Right atrium auricular region (tissue), 2 donors: ENCODE data around the gene ALDH3A2. TPM values are rescaled to one million over a fixed set of nuclear protein-coding genes. Genes with fewer than 3 reads are reported as not detected.

ENCODE experiments used
- DNase-seq: peaks from one replicate; pipeline ENCODE4 v3.0.0-alpha.2; 2019; ENCODE audit warnings: low spot score
- H3K27ac ChIP-seq, 2 donors: fragments of 200-600 bp; sonication (generic); 1 replicate in 1 of 2; 2 replicates in 1 of 2; pipeline ENCODE4 v1.5.1; 2016 to 2019
- H3K27me3 ChIP-seq, 2 donors: fragments of 200-600 bp; sonication (generic); one replicate each; pipeline versions ENCODE4 v1.5.1 to v1.6.0; 2017 to 2019
- H3K36me3 ChIP-seq: fragments of 200-600 bp; sonication (generic); one replicate; pipeline ENCODE4 v1.5.1; 2016
- H3K4me1 ChIP-seq, 2 donors: fragments of 200-600 bp; sonication (generic); one replicate each; pipeline versions ENCODE4 v1.5.1 to v1.6.0; 2017 to 2019
- H3K4me3 ChIP-seq, 2 donors: fragments of 200-600 bp; sonication (generic); 1 replicate in 1 of 2; 2 replicates in 1 of 2; pipeline ENCODE4 v1.5.1; 2017 to 2019; ENCODE audit warnings: mild to moderate bottlenecking in 1 of 2, moderate library complexity in 1 of 2
- H3K9me3 ChIP-seq, 2 donors: fragments of 200-600 bp; sonication (generic); one replicate each; pipeline ENCODE4 v1.5.1; 2019
- CTCF ChIP-seq, 2 donors: fragments of 200-600 bp; sonication (generic); IDR thresholded peaks; one replicate each; pipeline ENCODE4 v1.5.1; 2019; ENCODE audit warnings: antibody characterized with exemption in 2 of 2
- total RNA-seq, 2 donors: library from RNA; depleted of rRNA; stranded (reverse); fragments of >200 nt; gene quantifications; one replicate each; pipeline ENCODE4 v1.1.0, GENCODE V29; 2016

Gene ALDH3A2
- total RNA-seq, 2 donors from 2014 or later = 45.8 to 52.3 TPM

- Histone ChIP-seq H3K27me3 (no peaks in the 10 kb centered on the region), H3K4me1 (no peaks in the 10 kb centered on the region), H3K9me3 (no peaks in the 10 kb centered on the region), H3K4me3 (no peak overlapping the region), H3K36me3 (no peaks in the 10 kb centered on the region), H3K27ac (no peak overlapping the region)
- DNase-seq = no peak
- no peak for TF ChIP-seq CTCF (IDR thresholded peaks at IDR 0.05)
Observed at GRCh38 chr17:19712436-19713004, 64.0 kb downstream of the ALDH3A2 start.

DNA sequence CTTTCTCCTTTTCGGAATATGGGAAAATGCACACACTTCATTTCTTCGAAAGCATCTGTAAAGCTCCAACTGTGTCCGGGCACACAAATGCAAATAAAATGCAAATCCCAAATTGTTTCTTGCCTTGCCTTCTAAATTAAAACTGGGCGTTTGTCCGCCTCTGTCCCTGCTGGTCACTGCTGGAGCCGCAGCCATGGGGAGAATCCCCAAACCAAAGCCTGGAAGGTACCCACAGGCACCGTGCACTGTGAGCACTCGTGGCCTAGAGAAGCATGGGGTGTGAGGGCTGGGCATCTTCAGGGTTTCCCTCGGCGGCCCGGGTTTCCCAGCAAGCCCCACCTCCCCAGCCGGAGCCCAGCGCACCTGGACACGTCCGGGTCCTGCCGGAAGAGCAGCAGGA lies 64.9 kb downstream of the ALDH3A2 start:
- Histone ChIP-seq H3K27me3 (no peaks in the 10 kb centered on the region), H3K4me3 (no peak overlapping the region), H3K36me3 (no peaks in the 10 kb centered on the region), H3K27ac (no peak overlapping the region), H3K4me1 (no peaks in the 10 kb centered on the region), H3K9me3 (no peaks in the 10 kb centered on the region)
- DNase-seq = no peak
- TF ChIP-seq CTCF (IDR thresholded peaks at IDR 0.05) = no peak

GRCh38 chr17:19713901-19714361 lies 65.4 kb downstream of the ALDH3A2 start:
- Histone ChIP-seq H3K27ac (no peak overlapping the region), H3K36me3 (no peaks in the 10 kb centered on the region), H3K4me1 (no peaks in the 10 kb centered on the region), H3K9me3 (no peaks in the 10 kb centered on the region), H3K4me3 (no peak overlapping the region), H3K27me3 (no peaks in the 10 kb centered on the region)
- TF ChIP-seq CTCF (IDR thresholded peaks at IDR 0.05) = no peak
- no peak for DNase-seq

DNA sequence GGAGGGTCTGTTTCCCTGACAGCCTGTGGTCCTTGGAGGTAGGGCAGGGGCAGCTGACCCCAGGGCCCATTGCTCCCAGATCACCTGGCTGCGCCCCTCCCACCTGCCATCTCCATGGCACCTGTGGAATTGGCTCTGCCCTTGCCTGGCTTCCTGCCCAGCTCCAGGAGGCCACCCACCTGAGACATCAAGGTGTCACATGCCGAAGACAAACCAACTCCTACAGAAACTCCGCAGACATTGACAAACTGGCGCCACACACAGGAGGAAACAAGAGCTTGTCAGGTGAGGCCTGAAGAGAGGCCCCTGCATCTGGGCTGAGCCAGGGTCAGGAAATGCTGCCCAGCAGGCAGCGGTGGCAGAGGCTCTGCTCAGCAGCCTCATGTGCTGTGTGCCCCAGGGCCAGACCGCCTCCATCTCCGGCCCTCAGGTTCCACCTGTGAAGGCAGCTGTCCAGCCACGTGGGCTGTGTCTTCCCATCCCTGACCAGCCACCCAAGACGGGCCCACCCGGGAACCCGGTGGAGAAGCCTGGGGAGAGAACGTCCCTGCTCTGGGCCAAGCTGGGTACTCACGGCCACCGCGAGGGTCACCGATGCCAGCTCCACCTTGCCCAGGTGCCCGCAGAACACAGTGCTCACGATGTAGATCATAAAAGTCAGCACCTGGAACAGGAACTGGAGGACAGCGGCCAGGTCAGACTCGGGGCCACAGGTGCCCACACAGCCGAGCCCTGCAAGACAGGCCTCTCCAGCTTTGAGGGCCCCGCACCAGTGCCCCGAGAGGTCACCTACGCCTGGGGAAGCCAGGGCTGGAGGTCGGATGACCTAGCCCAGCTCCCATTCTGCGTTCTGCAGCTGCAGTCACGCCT lies 66.2 kb downstream of the ALDH3A2 start:
- Histone ChIP-seq H3K27me3 (no peaks in the 10 kb centered on the region), H3K36me3 (no peaks in the 10 kb centered on the region), H3K4me3 (no peak overlapping the region), H3K4me1 (no peaks in the 10 kb centered on the region), H3K27ac (no peak overlapping the region), H3K9me3 (no peaks in the 10 kb centered on the region)
- no peak for TF ChIP-seq CTCF (IDR thresholded peaks at IDR 0.05)
- DNase-seq = no peak

- DNase-seq = no peak
- Histone ChIP-seq H3K9me3 (no peaks in the 10 kb centered on the region), H3K27ac (no peak within 1 kb of the TSS), H3K4me1 (peaks cover 0 to 10% of the 10 kb centered on the region in 2 donors), H3K27me3 (no peaks in the 10 kb centered on the region), H3K36me3 (no peaks in the 10 kb centered on the region), H3K4me3 (no peak within 1 kb of the TSS)
- TF ChIP-seq CTCF (IDR thresholded peaks at IDR 0.05) = no peak
Observed at GRCh38 chr17:19716108-19717030, 67.8 kb downstream of the ALDH3A2 start, which contains the start of gene SLC47A2. Gene SLC47A2 (minus strand): TSS chr17:19716584. CDS start chr17:19716555, 29 bp downstream.
